GM18505 (cell line): ENCODE results near the gene MYLK3.

ENCODE experiments used
- ATAC-seq: cut with Tn5 transposase; IDR thresholded peaks from one replicate; pipeline ENCODE4 v1.9.1; 2021; ENCODE audit not compliant: unreplicated experiment
- POLR2A ChIP-seq: IDR thresholded peaks from 4 replicates; pipeline ENCODE4 v1.6.1; 2011; ENCODE audit warnings: borderline replicate concordance; ENCODE audit not compliant: insufficient read depth, insufficient read length; ENCODE audit errors: extremely low read depth

Gene MYLK3

DNA sequence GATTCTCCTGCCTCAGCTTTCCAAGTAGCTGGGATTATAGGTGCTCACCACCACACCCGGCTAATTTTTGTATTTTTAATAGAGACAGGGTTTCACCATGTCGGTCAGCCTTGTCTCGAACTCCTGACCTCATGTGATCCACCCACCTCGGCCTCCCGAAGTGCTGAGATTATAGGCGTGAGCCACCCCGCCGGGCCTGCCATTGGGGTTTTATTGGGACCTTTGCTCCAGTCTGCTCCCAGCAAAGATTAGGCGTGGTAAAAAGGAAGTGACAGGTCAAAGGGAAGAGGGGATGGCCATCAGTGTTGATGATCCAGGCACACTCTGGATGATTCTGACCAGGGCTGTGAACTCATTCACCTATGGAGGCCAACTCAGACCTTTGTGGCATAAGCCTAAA is 20.5 kb downstream of the MYLK3 start:
- no peak for TF ChIP-seq POLR2A
- no peak for ATAC-seq

DNA sequence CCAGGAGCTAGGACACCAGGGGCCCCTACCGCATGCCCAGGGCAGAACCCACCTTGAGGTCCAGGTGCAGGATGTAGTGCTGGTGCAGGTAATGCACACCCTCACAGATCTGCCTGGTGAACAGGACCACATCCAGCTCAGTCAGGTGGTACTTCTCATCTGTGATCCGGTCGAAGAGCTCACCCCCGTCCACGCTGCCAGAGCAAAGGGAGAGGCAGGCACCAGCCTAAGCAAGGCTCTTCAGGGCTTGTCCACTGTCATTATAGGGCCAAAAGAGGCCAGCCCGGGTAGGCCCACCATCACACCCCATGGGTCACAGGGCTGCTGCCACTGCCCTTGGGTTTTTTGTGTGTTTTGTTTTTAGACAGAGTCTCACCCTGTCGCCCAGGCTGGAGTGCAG is 21.0 kb downstream of the MYLK3 start:
- TF ChIP-seq POLR2A, result no peak
- no peak for ATAC-seq

DNA sequence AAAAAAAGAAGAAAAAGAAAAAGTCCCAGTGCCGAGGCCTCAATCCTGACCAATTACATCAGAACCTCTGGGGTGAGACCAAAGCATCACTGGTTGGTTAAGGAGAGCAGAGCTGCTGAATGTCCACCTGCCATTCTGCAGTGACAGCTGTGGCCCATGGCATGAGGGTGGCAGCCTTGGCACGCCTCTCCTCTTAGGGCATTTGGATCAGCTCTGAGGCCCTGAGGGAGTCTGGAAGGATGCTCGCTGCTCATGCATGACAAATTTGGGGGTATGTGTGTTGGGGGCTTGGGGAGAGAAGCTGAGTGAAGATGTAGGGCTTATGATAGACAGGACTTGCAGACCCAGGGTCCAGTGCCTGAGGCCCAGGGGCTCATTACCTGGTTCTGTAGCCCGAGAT is 26.3 kb downstream of the MYLK3 start:
- TF ChIP-seq POLR2A, result no peak
- ATAC-seq, result no peak

DNA sequence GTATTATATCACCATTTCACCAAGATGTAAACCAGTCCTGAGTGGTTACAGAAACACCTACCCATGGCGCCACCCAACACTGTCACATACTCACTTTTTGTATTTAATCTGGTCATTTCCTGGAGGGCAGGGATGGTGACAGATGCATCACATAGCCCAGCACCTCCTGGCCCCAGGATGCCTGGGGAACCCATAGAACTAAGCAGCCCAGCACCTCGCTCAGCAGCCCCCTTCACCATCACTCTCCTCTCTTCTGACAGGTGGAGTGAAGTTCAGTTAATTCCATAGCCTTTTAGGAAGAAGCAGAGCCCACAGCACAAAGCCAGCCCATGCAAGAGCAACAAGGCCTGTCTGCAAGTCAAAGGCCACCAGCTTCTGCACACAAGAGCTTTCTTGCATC is 27.5 kb downstream of the MYLK3 start:
- no peak for TF ChIP-seq POLR2A
- no peak for ATAC-seq

DNA sequence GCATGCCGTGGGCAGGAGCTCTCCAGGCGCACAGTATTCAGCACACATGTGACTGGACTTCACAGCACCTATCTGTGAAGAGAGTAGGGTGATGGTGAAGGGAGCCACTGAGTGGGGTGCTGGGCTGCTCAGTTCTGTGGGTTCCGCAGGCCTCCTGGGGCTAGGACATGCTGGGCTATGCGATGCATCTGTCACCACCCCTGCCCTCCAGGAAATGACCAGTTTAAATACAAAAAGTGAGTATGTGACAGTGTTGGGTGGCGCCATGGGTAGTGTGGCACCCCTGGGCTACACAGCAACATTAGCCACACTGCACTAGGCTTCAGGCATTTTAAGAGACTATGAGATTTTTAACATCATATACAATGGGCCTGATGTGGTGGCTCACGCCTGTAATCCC is 28.6 kb downstream of the MYLK3 start:
- TF ChIP-seq POLR2A, result no peak
- ATAC-seq, result no peak

DNA sequence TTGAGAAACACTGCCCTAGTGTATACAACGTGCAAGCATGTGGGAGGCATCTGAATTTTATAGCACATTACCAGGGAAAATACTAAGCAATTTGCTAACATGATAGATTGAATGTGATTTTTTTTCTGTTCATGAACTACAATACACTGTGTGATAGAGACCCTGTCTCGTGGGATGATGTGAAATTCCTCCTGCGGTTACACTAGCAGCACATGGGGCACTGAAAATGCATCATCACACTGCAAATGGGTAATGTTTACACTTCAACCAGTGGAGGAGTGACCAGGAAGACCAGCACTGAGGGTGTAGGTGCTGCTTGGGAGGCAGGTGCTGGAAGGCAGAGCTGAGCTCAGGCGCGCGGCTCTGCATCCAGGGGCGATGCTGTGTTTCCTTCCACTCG is 29.9 kb downstream of the MYLK3 start:
- TF ChIP-seq POLR2A, result no peak
- ATAC-seq, result no peak

DNA sequence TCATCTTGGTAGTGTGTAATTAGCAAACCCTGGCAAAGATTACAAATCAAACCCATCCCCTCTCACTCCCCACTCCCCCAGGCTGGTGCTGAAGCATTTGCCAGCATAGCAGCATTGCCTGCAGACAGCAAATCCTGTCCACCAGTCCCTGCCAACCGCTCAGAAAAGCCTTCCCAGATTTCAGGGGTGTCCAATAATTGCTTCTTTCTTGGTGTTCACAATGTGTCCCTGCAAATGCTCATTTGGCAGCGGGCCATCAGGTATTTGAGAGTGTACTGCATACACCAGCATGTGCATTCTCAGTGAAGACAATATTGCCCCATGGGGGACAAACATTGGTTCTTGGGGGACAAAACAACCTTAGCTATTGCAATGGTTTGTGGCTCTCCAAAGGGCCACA is 30.5 kb downstream of the MYLK3 start:
- no peak for TF ChIP-seq POLR2A
- ATAC-seq, result no peak

DNA sequence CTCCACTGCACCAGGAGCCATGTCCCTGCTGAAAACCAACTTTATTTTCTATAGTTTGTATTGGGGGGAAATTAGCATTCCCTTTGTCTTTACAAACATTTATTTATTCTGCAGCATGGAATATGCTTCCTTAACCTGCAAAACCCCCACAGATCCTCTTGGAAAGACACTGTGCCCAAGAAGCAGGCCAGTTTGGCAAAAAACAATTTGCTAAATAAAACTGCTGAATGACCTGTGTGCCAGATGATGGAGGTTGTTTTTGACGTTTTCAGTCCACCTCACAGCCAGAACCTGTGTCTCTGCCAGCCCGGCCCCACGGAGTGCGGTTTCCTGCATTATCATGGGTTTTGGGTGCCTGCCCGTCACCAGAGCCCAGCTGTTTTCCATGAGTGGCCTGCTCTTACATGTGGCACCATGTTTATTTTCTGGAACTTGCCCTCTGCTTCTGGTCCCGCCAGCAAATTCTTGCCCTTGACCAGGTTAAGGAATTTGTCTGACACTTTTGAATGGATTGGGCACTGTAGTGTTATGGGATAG is 32.3 kb downstream of the MYLK3 start:
- TF ChIP-seq POLR2A, result no peak

DNA sequence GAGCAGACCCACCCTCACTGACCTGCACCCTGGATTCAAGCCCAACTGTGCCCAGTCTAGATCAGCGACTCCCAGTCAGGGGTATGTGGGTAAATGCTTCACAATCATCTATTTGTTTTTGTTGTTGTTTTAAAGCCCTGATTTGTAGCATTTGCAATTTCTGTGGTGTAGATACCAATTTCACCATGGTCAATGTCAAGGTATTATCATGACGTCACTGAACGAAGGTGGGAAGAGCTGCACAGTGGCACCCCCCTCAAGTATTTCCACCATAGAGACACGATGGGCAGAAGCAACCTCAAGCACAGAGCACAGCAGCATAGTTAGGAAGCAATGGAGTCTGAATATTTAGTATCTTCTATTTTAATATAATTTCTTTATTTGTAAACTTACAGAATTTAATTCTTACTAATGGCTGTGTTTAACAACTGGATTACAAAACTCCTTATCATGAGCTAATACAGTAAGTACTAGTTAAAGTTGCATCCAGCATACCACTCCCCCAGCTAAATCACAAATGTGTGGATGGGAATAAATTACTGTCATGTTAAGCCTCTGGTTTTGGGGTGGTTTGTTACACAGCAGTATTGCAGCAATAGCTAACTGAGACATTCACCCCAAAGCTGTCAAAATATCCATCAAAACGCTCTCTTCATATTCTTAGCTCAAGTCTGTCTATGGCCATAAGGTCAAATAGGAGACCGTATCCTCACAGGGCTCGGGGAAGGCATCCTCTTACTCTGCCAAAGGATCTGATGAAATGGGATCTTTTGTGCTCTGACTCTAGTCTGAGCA is 33.1 kb downstream of the MYLK3 start:
- no peak for ATAC-seq
- no peak for TF ChIP-seq POLR2A

More for the DNA sequence above, 32.3 kb downstream of the MYLK3 start:
- ATAC-seq, result no peak

DNA sequence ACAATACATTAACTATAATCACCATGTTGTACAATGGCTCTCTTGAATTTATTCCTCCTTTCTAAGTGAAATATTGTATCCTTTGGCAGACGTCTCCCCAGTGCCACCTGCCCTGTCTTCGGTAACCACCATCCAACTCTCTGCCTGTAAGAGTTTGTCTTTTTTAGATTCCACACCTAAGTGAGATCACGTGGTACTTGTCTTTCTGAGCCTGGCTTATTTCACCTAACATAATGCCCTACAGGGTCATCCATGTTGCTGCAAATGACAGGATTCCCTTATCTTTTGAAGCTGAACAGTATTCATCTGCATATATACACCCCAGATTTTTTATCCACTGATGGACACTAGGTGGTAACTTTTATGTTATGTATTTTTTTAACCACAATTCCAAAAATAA is 34.5 kb downstream of the MYLK3 start:
- ATAC-seq, result no peak
- no peak for TF ChIP-seq POLR2A

DNA sequence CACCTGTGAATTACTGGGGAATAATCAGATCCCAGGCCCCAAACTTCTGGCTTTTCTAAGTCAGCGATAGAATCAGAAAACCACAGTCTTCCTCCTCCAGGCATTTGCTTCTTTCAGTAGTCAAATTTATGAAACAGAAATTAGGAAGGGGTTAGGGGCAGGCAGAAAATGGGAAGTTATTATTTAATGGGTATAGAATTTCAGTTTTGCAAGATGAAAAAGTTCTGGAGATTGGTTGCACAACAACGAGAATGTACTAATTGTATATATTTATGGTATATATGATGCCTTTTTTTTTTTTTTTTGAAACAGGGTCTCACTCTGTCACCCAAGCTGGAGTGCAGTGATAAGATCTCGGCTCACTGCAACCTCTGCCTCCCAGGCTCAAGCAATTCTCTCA is 35.2 kb downstream of the MYLK3 start:
- no peak for TF ChIP-seq POLR2A
- no peak for ATAC-seq

DNA sequence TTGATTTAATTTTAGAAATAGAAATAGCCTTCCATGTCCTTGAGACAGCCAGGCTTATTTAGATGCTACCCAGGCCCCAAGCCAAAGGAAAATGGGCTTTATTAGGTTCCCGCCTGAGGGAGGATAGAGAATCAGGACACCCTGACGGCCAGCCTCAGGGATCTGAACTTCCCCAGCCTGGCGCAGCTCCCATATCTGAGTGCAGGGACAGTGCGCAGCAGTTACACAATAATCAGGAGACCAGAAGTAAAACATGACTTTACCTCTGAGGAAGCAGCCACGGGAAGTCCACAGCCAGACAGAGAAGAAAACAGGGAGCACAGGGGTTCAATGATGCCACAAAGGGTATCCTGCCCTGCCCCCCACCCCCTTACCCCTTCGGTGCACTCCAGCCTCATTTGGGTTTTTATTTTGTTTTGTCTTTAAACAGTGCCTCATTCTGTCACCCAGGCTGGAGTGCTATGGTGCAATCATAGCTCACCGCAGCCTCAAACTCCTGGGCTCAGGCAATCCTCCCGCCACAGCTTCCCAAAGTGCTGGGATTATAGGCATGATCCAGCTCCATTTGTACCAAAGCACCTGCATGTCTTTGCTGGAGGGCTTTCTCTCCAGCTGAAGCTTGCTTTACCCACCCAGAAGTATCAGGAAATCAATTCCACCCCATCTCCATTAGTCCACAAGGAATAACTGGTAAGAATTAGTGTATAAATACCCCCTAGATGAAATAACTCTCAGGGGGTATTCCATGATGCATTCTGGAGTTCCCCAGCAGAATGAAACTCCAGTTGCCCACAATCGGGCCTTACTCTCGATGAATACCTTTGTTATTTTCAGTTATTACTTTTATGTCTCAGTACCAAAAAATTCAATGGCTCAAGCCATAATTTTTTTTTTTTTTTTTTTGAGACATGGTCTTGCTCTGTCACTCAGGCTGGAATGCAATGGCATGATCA is 36.8 kb downstream of the MYLK3 start:
- no peak for ATAC-seq
- TF ChIP-seq POLR2A, result no peak

DNA sequence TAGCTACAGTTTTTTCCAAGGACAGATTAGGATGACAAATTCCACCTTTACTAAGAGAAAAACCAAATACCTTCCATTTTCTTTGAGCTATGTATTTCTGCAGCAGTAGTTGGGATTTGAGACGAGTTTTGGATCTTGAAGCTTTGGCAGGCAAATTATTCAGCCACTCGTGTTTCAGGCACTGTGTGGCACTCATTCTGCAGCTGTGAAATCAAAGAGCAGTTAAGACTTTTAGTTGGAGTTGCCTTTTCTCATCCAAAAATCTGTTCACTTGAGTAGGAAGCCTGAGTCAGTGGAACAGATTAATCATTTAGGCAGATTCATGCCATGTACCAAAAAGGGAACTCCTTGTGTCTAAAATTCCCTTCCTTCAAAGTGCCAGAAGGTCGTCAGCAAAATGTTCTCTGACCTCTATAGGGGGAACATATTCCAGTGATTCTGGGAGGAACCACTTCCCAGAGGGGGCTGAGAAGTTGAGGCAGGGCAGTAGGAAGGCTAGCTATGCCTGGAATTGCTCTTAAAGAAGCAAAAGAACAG is 38.6 kb downstream of the MYLK3 start:
- TF ChIP-seq POLR2A, result no peak
- ATAC-seq, result no peak
